ENCODE data around the gene INTS1. TPM values are rescaled to one million over a fixed set of nuclear protein-coding genes. Genes with fewer than 3 reads are reported as not detected.
A peak's percentile ranks its signal among the peaks of the same experiment; 100 is the strongest.

INTS1 gene
- total and polyA plus RNA-seq, 2 experiments from 2014 or later: 35.1 to 111 TPM

DNA sequence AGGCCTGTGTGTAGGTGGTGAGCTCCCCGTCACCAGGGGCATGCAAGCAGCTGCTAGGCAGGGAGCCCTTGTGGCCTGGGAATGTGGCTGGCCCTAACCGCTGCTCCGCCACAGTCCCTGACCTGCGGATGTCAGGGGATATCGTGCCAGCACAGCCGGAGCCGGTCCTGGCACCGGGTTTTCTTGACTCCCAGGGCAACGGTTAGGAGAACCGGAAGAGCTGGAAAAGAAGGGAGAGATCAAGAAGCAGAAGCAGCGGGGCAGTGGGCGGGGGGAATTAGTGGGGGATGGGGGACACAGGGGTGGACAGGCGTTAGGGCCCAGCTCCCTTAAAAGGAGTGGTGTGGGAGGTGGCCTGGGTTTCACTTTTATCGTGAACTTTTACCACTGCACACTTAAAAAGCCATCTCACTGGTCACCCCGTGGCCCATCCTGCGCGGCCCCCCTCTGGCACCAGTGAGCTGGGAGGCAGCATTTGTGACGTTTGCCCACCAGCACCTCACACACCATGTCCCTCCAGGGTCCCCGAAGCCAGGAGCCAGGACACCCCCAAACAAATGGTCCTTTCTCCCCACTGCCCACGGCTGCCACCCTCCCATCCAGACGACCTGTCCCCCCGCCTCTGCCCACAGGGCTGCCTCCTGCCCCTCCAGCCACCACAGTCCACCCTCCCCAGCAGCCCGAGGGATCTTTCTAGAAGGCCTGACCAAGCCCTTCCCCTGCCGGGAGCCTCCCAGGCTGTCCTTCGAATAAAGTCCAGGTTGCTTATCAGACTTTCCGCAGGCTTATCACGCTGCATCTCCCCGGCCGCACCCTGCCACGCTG, 43.2 kb downstream of the INTS1 start:
- DNase-seq (ENCODE audit: low spot score) (peak; percentile 66), ATAC-seq (no peak)
- H4K20me1 ChIP-seq (replicated peaks; ENCODE audit: insufficient read depth): no peaks in the 10 kb centered on the region; the same call in 1 of the 2 replicates
- no peak overlapping the region for H3K27ac ChIP-seq (ENCODE audit: low read depth)
- H3K36me3 ChIP-seq (ENCODE audit: insufficient read depth): no peaks in the 10 kb centered on the region
- Mint-ChIP-seq H3K27ac (no peak overlapping the region), H3K4me3 (no peak overlapping the region), H3K9me3 (no peaks in the 10 kb centered on the region), H3K36me3 (ENCODE audit: low read depth) (no peaks in the 10 kb centered on the region), H3K27me3 (ENCODE audit: insufficient read depth, low read depth, poor library complexity) (peaks cover 15% of the 10 kb centered on the region), H3K4me1 (peaks cover 18% of the 10 kb centered on the region; the same call in 2 of the 3 replicates)
- TF ChIP-seq EZH2 (IDR thresholded peaks at IDR 0.05; ENCODE audit: low read depth, unreplicated experiment) (no peak), ZNF114 (CRISPR knock-in tag; IDR thresholded peaks at IDR 0.05) (no peak), NANOG (IDR thresholded peaks at IDR 0.05; ENCODE audit: borderline replicate concordance) (no peak), CREB1 (CRISPR knock-in tag; IDR thresholded peaks at IDR 0.05; ENCODE audit: low read depth) (no peak), STAT1 (IDR thresholded peaks at IDR 0.05; ENCODE audit: unreplicated experiment) (no peak)
- TF ChIP-seq, protein P1, sequence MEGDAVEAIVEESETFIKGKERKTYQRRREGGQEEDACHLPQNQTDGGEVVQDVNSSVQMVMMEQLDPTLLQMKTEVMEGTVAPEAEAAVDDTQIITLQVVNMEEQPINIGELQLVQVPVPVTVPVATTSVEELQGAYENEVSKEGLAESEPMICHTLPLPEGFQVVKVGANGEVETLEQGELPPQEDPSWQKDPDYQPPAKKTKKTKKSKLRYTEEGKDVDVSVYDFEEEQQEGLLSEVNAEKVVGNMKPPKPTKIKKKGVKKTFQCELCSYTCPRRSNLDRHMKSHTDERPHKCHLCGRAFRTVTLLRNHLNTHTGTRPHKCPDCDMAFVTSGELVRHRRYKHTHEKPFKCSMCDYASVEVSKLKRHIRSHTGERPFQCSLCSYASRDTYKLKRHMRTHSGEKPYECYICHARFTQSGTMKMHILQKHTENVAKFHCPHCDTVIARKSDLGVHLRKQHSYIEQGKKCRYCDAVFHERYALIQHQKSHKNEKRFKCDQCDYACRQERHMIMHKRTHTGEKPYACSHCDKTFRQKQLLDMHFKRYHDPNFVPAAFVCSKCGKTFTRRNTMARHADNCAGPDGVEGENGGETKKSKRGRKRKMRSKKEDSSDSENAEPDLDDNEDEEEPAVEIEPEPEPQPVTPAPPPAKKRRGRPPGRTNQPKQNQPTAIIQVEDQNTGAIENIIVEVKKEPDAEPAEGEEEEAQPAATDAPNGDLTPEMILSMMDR (conservative IDR thresholded peaks at IDR 0.05; ENCODE audit: low read depth in 2 of 2): no peak
- TF ChIP-seq, protein P2, sequence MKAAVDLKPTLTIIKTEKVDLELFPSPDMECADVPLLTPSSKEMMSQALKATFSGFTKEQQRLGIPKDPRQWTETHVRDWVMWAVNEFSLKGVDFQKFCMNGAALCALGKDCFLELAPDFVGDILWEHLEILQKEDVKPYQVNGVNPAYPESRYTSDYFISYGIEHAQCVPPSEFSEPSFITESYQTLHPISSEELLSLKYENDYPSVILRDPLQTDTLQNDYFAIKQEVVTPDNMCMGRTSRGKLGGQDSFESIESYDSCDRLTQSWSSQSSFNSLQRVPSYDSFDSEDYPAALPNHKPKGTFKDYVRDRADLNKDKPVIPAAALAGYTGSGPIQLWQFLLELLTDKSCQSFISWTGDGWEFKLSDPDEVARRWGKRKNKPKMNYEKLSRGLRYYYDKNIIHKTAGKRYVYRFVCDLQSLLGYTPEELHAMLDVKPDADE (IDR thresholded peaks at IDR 0.05): no peak
- H3K4me3 ChIP-seq: no peak overlapping the region
- peaks cover 6% of the 10 kb centered on the region; the same call in 1 of the 2 replicates for H3K4me1 ChIP-seq (ENCODE audit: insufficient read depth)
- no peaks in the 10 kb centered on the region for H3K27me3 ChIP-seq (ENCODE audit: insufficient read depth)
- H3K79me2 ChIP-seq (replicated peaks; ENCODE audit: insufficient read depth): no peaks in the 10 kb centered on the region
- H3K4me2 ChIP-seq: no peak overlapping the region
- no peak overlapping the region for H2AFZ ChIP-seq
- no peaks in the 10 kb centered on the region for H3K9me2 ChIP-seq (ENCODE audit: insufficient read depth)
- no peaks in the 10 kb centered on the region; the same call in 1 of the 2 replicates for H3F3A ChIP-seq (replicated peaks; ENCODE audit: low read depth)

DNA sequence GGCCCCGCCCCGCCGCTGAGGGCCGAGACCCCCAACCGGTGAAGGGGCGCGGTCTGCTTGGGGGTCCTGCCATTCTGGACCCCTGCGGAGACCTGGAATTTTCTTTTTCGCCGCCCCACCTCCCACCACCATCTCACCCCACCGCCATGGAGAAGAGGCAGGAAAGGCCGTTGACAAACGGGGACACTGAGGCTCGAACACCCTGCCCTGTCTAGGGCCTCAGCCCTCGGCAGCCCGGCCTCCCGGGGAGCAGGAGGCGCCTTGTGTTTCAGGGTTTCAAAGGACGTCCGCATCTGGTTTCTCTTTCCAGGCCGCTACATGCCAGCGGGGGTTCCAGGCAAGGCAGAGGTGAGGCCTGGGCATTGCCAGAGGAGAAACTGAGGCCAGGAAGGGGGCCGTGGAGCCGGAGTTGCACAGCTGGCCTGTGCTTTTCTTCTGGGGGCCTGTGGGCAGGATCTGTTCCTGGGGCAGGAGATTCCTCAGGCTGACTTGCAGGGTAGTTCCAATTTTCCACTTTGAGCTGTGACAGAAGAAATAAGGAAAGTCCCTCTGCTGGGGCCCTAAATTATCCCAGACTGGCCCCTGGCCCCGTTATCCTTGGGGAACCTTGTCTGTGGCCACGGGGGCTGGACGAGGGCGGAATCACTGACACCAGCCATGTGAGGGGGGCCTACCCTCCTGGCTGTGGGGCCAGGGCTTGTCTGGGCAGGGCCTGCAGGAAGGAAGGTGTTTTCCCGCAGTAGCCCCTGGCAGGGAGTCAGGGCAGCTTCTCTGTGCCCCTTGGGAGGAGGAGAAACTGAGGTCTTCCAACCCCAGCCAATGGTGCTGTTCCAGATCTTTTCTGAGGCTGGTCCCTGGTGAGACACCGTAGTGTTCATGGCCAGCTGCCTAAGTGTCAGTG, 44.0 kb downstream of the INTS1 start:
- DNase-seq (ENCODE audit: low spot score) (no peak), ATAC-seq (peak; percentile 3)
- no peak overlapping the region for H3K27ac ChIP-seq (ENCODE audit: low read depth)
- Mint-ChIP-seq H3K27me3 (ENCODE audit: insufficient read depth, low read depth, poor library complexity) (peaks cover 14% of the 10 kb centered on the region), H3K9me3 (no peaks in the 10 kb centered on the region), H3K4me3 (peak overlapping the region; percentile 36; the same call in 1 of the 3 replicates), H3K36me3 (ENCODE audit: low read depth) (no peaks in the 10 kb centered on the region), H3K4me1 (peaks cover 18% of the 10 kb centered on the region; the same call in 2 of the 3 replicates), H3K27ac (no peak overlapping the region)
- 0 out of 2 replicates have a peak overlapping the region, but pooled peaks have one; percentile 23 for H2AFZ ChIP-seq
- H3K4me1 ChIP-seq (ENCODE audit: insufficient read depth): peaks cover 6% of the 10 kb centered on the region; the same call in 1 of the 2 replicates
- H4K20me1 ChIP-seq (replicated peaks; ENCODE audit: insufficient read depth): no peaks in the 10 kb centered on the region; the same call in 1 of the 2 replicates
- no peaks in the 10 kb centered on the region for H3K27me3 ChIP-seq (ENCODE audit: insufficient read depth)
- H3K4me2 ChIP-seq: peak overlapping the region; percentile 79
- no peaks in the 10 kb centered on the region; the same call in 1 of the 2 replicates for H3F3A ChIP-seq (replicated peaks; ENCODE audit: low read depth)
- no peaks in the 10 kb centered on the region for H3K79me2 ChIP-seq (replicated peaks; ENCODE audit: insufficient read depth)
- H3K4me3 ChIP-seq: peak overlapping the region; percentile 49
- no peaks in the 10 kb centered on the region for H3K36me3 ChIP-seq (ENCODE audit: insufficient read depth)
- H3K9me2 ChIP-seq (ENCODE audit: insufficient read depth): no peaks in the 10 kb centered on the region
- TF ChIP-seq CREB1 (CRISPR knock-in tag; IDR thresholded peaks at IDR 0.05; ENCODE audit: low read depth) (no peak), JUNB (IDR thresholded peaks at IDR 0.05; ENCODE audit: unreplicated experiment) (no peak), ZNF114 (CRISPR knock-in tag; IDR thresholded peaks at IDR 0.05) (no peak), EZH2 (IDR thresholded peaks at IDR 0.05; ENCODE audit: low read depth, unreplicated experiment) (no peak)
- TF ChIP-seq, protein P3, sequence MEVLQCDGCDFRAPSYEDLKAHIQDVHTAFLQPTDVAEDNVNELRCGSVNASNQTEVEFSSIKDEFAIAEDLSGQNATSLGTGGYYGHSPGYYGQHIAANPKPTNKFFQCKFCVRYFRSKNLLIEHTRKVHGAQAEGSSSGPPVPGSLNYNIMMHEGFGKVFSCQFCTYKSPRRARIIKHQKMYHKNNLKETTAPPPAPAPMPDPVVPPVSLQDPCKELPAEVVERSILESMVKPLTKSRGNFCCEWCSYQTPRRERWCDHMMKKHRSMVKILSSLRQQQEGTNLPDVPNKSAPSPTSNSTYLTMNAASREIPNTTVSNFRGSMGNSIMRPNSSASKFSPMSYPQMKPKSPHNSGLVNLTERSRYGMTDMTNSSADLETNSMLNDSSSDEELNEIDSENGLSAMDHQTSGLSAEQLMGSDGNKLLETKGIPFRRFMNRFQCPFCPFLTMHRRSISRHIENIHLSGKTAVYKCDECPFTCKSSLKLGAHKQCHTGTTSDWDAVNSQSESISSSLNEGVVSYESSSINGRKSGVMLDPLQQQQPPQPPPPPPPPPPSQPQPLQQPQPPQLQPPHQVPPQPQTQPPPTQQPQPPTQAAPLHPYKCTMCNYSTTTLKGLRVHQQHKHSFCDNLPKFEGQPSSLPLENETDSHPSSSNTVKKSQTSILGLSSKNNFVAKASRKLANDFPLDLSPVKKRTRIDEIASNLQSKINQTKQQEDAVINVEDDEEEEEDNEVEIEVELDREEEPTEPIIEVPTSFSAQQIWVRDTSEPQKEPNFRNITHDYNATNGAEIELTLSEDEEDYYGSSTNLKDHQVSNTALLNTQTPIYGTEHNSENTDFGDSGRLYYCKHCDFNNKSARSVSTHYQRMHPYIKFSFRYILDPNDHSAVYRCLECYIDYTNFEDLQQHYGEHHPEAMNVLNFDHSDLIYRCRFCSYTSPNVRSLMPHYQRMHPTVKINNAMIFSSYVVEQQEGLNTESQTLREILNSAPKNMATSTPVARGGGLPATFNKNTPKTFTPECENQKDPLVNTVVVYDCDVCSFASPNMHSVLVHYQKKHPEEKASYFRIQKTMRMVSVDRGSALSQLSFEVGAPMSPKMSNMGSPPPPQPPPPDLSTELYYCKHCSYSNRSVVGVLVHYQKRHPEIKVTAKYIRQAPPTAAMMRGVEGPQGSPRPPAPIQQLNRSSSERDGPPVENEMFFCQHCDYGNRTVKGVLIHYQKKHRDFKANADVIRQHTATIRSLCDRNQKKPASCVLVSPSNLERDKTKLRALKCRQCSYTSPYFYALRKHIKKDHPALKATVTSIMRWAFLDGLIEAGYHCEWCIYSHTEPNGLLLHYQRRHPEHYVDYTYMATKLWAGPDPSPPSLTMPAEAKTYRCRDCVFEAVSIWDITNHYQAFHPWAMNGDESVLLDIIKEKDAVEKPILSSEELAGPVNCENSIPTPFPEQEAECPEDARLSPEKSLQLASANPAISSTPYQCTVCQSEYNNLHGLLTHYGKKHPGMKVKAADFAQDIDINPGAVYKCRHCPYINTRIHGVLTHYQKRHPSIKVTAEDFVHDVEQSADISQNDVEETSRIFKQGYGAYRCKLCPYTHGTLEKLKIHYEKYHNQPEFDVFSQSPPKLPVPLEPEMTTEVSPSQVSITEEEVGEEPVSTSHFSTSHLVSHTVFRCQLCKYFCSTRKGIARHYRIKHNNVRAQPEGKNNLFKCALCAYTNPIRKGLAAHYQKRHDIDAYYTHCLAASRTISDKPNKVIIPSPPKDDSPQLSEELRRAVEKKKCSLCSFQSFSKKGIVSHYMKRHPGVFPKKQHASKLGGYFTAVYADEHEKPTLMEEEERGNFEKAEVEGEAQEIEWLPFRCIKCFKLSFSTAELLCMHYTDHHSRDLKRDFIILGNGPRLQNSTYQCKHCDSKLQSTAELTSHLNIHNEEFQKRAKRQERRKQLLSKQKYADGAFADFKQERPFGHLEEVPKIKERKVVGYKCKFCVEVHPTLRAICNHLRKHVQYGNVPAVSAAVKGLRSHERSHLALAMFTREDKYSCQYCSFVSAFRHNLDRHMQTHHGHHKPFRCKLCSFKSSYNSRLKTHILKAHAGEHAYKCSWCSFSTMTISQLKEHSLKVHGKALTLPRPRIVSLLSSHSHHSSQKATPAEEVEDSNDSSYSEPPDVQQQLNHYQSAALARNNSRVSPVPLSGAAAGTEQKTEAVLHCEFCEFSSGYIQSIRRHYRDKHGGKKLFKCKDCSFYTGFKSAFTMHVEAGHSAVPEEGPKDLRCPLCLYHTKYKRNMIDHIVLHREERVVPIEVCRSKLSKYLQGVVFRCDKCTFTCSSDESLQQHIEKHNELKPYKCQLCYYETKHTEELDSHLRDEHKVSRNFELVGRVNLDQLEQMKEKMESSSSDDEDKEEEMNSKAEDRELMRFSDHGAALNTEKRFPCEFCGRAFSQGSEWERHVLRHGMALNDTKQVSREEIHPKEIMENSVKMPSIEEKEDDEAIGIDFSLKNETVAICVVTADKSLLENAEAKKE (CRISPR knock-in tag; IDR thresholded peaks at IDR 0.05): no peak

All from GM23338 (cell line).